ENCODE results near the gene DOCK6.
A peak's percentile ranks its signal among the peaks of the same experiment; 100 is the strongest.

DOCK6 gene

GRCh38 chr19:11273989-11274388 is 11.7 kb upstream of the DOCK6 start:
- no peak for DNase-seq (ENCODE audit: low spot score)

GRCh38 chr19:11273296-11273695 is 11.0 kb upstream of the DOCK6 start:
- no peak for DNase-seq (ENCODE audit: low spot score)

- no peak for DNase-seq (ENCODE audit: low spot score)
Measured at GRCh38 chr19:11269408-11269807, 7.1 kb upstream of the DOCK6 start.

- no peak for DNase-seq (ENCODE audit: low spot score)
Measured at GRCh38 chr19:11268783-11269267, 6.5 kb upstream of the DOCK6 start.

GRCh38 chr19:11267316-11268085 is 5.2 kb upstream of the DOCK6 start:
- no peak for DNase-seq (ENCODE audit: low spot score)

- peak; percentile 36 for DNase-seq (ENCODE audit: low spot score)
Measured at GRCh38 chr19:11265785-11266236, 3.5 kb upstream of the DOCK6 start.

- no peak for DNase-seq (ENCODE audit: low spot score)
Measured at GRCh38 chr19:11265177-11265784, 3.0 kb upstream of the DOCK6 start.

GRCh38 chr19:11264452-11265176 is 2.3 kb upstream of the DOCK6 start:
- no peak for DNase-seq (ENCODE audit: low spot score)

- DNase-seq (ENCODE audit: low spot score): no peak
Measured at GRCh38 chr19:11263726-11264125, 1.4 kb upstream of the DOCK6 start.

GRCh38 chr19:11261431-11261970 is 823 bp downstream of the DOCK6 start:
- no peak for DNase-seq (ENCODE audit: low spot score)

GRCh38 chr19:11260996-11261395 is 1.3 kb downstream of the DOCK6 start:
- no peak for DNase-seq (ENCODE audit: low spot score)

- no peak for DNase-seq (ENCODE audit: low spot score)
Measured at GRCh38 chr19:11257846-11258380, 4.4 kb downstream of the DOCK6 start.

- no peak for DNase-seq (ENCODE audit: low spot score)
Measured at GRCh38 chr19:11256189-11256588, 6.1 kb downstream of the DOCK6 start.

GRCh38 chr19:11254666-11255065 is 7.7 kb downstream of the DOCK6 start:
- DNase-seq (ENCODE audit: low spot score): no peak

- no peak for DNase-seq (ENCODE audit: low spot score)
Measured at GRCh38 chr19:11252665-11253355, 9.5 kb downstream of the DOCK6 start.

- DNase-seq (ENCODE audit: low spot score): no peak
Measured at GRCh38 chr19:11251650-11252314, 10.5 kb downstream of the DOCK6 start.

GRCh38 chr19:11251217-11251616 is 11.1 kb downstream of the DOCK6 start:
- no peak for DNase-seq (ENCODE audit: low spot score)

GRCh38 chr19:11248852-11249251 is 13.5 kb downstream of the DOCK6 start:
- no peak for DNase-seq (ENCODE audit: low spot score)

GRCh38 chr19:11247934-11248333 is 14.4 kb downstream of the DOCK6 start:
- DNase-seq (ENCODE audit: low spot score): no peak

- DNase-seq (ENCODE audit: low spot score): no peak
Measured at GRCh38 chr19:11247391-11247790, 14.9 kb downstream of the DOCK6 start.

- no peak for DNase-seq (ENCODE audit: low spot score)
Measured at GRCh38 chr19:11246941-11247340, 15.4 kb downstream of the DOCK6 start.
